Activated CD4-positive, CD25-positive, alpha-beta regulatory T cell treated with anti-CD3 and anti-CD28 coated beads, Interleukin-2, amount 50 U/mL, for 72 hours (primary cell): ENCODE results near the gene FFAR3.
"Not testable (repeated sequence)": the region's sequence is repeated elsewhere in the genome, so short reads cannot be mapped to it uniquely, and the experiment has no call there.

Source experiments
- DNase-seq: peaks from one replicate; pipeline ENCODE4 v3.0.0; 2021

The FFAR3 gene

GRCh38 chr19:35351411-35352176, 6.7 kb upstream of the FFAR3 start:
- peak; percentile 26 for DNase-seq

DNA sequence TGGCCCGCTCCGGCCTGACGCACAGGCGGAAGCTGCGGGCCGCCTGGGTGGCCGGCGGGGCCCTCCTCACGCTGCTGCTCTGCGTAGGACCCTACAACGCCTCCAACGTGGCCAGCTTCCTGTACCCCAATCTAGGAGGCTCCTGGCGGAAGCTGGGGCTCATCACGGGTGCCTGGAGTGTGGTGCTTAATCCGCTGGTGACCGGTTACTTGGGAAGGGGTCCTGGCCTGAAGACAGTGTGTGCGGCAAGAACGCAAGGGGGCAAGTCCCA, 6.1 kb upstream of the FFAR3 start:
- DNase-seq, result no peak

DNA sequence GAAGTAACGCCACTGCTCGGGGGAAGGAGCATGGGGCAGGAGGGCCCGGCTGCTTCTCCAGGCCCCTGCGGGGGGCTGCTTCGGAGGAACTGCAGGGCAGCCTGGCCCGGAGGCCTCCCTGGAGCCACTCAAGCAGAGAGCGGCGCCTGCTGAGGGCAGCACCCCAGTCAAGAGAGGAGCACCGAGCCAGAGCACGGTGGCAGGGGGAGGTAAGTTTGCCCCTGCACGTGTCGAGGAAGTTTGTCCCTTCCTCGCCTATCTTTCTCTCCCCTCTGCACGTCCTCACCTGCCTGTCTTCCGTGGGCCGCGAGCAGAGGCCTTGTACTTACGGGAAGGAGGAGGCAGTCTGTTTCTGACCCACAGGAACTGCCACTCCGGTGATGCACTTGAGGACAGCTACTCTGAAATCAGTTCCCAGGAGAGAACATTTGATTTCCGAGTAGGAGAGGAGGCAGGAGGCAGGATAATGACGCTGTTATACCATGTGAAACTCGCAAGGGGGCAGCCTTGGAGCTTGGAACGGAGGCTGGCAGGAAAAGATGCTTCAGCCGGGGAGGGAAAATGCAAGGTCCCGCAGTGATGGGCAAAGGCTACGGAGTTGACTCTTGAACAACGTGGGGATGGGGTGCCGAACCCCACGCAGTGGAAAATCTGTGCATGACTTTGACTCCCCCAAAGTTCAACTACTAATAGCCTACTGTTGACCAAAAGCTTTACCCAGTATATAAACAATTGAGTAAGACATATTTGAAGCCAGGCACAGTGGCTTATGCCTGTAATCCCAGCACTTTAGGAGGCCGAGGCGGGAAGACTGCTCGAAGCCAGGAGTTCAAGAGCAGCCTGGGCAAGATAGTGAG, 5.6 kb upstream of the FFAR3 start:
- peak; percentile 54 for DNase-seq

DNA sequence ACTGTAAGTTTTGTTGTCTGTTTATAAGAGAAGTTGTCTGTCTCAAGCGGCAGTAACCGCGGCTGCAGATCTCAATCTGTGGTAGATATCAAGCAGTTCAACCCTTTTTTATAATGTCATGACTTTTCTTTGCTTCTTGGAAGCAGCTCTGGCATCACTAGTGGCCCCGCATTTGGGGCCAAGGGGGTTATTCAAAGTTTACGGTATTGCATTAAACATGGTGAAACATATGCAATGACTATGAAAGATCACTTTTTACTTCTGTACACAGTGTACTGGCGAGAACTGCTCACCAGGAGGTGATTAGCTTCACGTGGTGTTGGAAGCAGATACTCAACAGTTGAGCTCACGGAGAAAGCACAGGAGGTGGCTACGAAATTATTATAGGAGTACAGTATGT, 4.6 kb upstream of the FFAR3 start:
- no peak for DNase-seq

DNA sequence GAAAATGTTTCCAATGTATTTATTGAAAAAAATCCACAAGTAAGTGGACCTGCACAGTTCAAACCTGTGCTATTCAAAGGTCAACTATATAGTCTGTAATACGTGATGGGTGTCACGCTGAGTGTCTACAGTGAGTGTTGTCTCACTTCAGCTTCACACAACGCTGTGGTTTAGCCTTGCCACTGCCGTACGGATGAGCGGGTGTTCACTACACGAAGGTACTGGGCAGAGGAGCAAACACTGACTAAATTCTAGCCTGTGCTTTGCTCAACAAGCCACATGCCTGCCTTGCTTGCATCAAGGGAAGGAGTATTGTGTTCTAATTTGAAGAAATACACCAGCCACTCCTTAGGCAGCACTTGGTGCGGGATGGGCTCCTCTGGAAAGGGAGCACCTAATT, 3.4 kb upstream of the FFAR3 start:
- no peak for DNase-seq

- DNase-seq, result no peak
Measured at GRCh38 chr19:35355791-35356460, 2.3 kb upstream of the FFAR3 start.

DNA sequence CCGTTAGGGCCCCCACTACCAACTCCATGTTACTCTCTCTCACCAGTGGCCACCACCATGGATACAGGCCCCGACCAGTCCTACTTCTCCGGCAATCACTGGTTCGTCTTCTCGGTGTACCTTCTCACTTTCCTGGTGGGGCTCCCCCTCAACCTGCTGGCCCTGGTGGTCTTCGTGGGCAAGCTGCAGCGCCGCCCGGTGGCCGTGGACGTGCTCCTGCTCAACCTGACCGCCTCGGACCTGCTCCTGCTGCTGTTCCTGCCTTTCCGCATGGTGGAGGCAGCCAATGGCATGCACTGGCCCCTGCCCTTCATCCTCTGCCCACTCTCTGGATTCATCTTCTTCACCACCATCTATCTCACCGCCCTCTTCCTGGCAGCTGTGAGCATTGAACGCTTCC, 574 bp downstream of the FFAR3 start:
- not testable (repeated sequence) for DNase-seq

DNA sequence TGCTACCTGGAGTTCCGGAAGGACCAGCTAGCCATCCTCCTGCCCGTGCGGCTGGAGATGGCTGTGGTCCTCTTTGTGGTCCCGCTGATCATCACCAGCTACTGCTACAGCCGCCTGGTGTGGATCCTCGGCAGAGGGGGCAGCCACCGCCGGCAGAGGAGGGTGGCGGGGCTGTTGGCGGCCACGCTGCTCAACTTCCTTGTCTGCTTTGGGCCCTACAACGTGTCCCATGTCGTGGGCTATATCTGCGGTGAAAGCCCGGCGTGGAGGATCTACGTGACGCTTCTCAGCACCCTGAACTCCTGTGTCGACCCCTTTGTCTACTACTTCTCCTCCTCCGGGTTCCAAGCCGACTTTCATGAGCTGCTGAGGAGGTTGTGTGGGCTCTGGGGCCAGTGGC, 1.1 kb downstream of the FFAR3 start:
- DNase-seq, result not testable (repeated sequence)

DNA sequence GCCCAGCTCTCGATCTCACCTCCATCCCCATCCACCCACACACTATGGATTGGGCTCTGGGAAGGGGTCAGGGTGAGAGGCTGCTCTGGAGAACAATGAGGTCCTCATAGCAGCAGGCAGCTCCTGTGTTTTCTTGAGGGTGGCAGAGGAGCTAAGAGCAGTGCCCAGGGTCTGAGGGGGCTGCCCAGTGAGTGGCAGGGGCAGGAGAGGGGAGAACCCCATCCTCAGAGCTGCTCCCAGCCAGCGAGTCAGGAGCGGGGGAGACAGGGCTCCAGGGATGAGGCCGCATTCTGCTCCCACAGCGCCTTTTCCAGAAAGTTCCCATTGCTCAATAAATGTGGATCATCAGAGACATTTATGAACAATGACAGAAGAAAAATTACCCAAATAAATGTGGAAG, 1.8 kb downstream of the FFAR3 start:
- not testable (repeated sequence) for DNase-seq

GRCh38 chr19:35360880-35361420, 2.7 kb downstream of the FFAR3 start:
- DNase-seq, result no peak

DNA sequence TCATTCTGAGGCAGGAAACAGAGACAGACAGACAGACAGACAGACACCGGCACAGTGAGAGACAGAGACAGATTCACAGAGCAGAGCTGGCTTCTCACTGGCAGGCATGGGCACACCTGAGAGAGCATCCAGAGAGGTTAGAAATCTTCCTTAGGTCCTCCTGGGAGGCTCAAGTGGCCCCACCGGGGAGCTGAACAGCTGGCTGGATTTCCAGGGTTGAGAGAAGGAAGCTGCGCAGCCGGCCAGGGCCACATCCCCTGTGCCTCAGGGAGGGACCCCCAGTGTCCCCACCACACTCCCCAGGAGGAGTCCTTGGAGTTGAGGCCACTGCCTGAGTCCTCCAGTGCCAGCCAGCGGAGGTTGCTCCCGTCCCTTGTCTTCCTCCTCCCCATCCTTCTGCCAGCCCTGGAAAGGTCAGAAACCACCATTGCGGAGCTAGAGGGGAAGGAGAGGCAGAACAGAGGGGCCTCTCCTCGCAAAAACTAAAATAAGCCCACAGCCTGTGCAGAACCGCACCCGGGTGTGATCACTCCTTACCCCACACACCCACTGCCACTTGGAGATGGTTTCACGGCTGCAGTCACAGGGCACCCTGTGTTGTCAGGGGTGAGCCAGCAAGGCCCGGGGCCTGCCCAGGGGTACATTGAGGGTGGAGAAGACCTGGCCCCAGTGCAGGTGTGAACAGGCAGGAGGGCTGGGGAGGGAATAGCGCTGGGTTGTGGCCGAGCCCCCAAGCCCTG, 4.2 kb downstream of the FFAR3 start:
- no peak for DNase-seq

DNA sequence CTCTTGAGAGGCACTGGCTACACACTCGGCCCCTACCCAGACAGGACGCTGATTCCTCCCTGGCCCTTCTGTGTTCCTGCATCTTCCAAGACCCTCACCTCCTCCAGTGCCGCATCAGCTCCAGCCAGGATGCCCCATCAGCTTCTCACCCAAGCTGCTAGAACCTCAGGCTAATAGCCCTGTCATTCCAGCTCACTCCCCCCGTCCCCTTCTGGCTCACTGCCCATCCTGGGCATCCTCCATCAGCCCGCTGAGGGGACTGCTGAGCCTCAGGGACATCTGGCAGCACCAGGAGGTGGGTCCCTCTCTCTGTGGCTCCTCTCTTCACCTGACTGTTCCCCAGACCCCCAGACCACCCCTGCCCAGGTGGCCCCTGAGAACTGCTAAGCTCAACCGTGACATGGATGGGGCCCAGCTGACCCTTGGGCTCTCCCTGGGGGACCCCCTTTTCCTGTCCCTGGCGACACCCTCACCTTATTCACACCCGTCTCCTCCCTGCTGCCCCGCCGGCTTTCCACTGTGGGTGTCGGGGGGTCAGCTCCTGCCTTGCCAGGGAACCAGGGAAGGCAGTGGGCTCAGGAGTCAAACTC, 4.8 kb downstream of the FFAR3 start:
- DNase-seq, result no peak

DNA sequence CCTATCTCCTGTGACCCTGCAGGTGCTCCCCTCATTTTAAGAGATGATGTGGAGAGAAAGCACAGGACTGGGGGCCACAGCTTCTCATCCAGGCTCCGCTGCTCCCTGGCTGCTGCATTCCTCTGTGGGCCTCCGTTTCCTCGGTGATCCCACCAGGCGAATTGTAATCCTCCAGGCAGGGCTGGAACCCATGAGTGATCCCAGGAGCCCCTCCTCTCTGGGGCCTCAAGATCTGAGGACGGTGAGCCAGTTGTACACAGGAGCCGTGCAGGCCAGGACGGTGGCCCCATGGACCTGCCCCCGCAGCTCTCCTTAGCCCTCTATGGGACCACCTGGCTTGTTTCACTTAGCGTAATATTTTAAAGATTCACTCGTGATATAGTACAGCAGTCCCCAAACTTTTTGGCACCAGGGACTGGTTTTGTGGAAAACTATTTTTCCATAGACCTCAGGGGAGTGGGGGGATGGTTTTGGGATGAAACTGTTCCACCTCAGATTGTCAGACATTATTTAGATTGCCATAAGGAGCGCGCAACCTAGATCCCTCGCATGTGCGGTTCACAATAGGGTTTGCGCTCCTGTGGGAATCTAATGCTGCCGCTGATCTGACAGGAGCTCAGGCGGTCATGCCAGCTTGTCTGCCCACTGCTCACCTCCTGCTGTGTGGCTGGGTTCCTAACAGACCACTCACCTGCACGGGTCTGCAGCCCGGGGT, 5.6 kb downstream of the FFAR3 start:
- DNase-seq, result no peak

DNA sequence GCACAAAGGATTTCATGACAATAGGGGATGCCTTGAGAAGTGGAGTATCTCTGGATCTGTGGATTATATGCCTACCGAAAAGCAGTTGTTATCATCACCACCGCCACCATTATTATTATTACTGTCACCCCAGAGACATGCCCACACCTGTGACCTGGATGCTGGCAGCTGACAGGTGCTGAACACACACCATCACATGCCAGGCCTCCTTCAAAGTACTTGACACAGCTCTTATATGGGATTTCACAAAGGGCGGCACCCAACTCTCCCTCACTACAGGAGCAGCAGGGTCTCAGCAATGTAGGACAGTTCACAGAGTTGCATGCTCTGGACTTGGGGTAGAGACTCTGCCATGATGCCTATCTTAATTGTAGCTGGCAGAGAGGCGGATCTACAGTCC, 7.0 kb downstream of the FFAR3 start:
- DNase-seq, result no peak

- no peak for DNase-seq
Measured at GRCh38 chr19:35368378-35368777, 10.1 kb downstream of the FFAR3 start.

- no peak for DNase-seq
Measured at GRCh38 chr19:35369522-35369921, 11.3 kb downstream of the FFAR3 start.

DNA sequence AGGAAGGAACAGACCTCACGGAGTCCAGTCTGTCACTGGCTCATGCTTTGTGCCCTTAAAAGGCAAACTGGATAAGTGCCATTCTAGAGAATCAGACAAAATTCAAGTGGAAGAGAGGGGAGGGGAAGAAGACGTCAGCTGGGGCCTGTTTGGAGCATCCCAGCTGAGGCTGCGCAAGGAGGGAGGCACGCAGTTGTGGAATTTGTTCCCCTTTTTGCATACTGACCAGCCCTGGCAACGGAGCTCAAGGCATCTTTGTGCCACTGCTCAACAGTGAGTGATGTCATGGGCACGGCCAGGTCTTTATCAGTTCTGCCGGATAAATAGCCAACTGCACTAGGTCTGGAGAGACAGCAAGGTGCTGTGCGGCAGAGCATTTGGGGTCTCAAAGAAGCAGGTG, 12.5 kb downstream of the FFAR3 start, which contains the start of gene GPR42:
Gene GPR42, plus strand, starts transcription at position 347 of the 400 bp plus-strand sequence. CDS start 292 bp downstream, outside the sequence.
- no peak for DNase-seq

DNA sequence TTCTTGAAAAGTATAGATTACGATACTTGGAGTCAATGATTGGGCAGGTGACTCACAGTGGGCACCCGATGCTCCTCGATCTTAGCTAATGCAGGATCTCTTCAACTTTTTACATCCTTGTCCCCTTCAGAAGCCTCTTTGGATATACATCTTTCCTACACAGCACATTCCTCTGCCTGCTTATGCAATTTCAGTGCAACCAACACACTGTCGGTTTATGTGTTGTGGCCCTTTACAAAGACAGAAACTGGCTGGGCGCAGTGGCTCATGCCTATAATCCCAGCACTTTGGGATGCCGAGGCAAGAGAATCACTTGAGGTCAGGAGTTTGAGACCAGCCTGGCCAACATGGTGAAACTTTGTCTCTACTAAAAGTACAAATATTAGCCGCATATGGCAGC, 15.2 kb downstream of the FFAR3 start:
- no peak for DNase-seq

- not testable (repeated sequence) for DNase-seq
Measured at GRCh38 chr19:35374031-35374430, 15.8 kb downstream of the FFAR3 start.

GRCh38 chr19:35375505-35376307, 17.4 kb downstream of the FFAR3 start:
- DNase-seq, result no peak

- no peak for DNase-seq
Measured at GRCh38 chr19:35377656-35378055, 19.4 kb downstream of the FFAR3 start.
